HG03103 (cell line): ENCODE data around the gene SH3BP1.
A peak's percentile ranks its signal among the peaks of the same experiment; 100 is the strongest.

Experiments
- ATAC-seq: cut with Tn5 transposase; IDR thresholded peaks from one replicate; pipeline ENCODE4 v1.9.1; 2021; ENCODE audit warnings: low read depth; ENCODE audit not compliant: unreplicated experiment

Gene SH3BP1

DNA sequence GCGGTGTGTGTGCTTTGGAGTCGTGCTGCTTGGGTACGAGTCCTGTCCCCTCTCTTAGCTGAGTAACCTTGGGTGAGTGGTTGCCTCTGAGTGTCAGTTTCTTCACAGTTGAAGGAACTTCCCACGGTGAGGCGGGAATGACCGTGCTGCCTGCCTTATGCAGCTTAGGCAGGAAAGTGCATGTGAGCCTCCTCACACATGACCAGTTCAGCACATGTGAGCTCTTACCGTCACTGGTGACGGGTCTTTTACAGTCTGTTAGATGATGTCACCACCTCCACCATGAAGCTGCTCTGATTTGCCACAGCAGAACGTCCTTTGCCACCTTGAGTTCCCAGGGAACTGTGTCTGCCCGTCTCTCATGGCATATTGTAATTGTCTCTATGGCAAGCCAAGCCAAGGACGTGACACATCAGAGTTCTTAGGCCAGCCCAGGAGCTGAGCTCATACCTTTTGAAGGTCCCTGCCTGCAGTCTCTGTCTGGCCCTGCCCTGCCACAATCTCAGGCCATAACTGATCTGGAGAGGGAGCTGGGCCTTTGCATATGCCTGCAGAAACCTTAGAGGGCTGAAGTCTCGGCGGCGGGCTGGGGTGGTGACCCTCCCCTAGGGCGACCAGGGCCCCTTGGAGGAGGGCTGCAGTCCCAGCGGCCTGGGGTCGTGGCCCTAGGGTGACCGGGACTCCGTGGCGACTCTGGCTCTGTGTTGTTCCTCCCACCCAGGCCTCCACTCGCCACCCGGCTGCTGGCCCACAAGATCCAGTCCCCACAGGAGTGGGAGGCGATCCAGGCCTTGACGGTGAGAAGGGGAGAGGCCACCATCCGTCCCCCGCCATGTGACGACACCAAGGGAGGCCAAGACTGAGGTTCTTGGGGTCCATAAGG lies 23.0 kb upstream of the SH3BP1 start:
- ATAC-seq, result no peak

GRCh38 chr22:37617431-37617830 lies 22.0 kb upstream of the SH3BP1 start:
- no peak for ATAC-seq

DNA sequence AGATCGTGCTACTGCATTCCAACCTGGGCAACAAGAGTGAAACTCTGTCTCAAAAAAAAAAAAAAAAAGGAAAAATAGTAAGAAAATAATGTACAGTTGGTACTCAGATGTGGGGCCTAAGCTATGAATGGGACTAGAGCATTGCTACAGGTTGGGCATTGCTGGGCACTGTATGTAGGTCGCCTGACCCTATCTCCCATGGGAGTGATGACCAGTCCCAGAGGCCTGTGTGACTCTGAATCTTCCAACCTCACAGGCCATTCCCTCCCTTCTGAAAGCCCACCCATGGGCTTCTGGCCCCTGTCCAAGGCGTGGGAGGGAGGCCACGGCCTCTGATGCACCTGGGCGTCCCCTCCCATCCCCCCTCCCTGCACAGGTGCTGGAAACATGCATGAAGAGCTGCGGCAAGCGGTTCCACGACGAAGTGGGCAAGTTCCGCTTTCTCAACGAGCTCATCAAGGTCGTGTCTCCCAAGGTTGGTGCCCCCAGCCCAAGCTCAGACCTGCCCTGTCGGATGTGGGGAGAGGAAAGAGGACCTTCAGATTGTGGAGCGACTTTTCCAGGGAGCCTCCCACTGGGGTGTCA lies 21.3 kb upstream of the SH3BP1 start:
- no peak for ATAC-seq

DNA sequence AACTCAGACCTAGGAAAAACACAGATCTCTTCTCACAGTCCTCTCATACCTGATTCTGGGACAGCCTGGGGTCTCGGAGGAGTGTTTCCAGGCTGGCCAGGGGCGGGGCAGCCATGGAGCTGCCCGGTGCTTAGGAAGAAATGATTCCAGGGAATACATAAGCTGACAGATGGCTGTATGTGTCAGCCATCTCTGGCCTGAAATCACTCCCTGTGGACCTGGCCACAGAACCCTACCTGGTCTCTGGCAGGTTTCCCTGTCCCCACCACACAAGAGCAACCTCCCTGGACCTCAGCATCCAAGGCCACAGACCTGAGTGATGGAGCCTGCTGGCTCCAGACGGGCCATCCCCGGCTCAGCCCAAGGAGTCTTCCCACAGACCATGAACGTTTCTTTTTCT lies 20.8 kb upstream of the SH3BP1 start:
- no peak for ATAC-seq

DNA sequence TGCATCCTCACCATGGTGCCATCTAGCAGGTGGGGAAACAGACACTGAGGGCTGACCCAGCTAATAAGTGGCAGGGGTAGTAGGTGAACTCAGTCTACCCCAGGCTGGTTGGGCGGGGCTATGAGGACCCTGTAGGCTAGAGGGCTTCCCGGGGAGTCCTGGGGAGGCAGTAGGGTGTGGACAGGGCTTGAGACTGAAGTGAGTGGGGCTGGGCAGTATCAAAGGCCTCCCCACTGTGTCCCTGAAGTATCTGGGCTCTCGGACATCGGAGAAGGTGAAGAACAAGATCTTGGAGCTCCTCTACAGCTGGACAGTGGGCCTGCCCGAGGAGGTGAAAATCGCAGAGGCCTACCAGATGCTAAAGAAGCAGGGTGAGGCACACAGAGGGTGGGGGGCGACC lies 19.5 kb upstream of the SH3BP1 start:
- ATAC-seq, result no peak

DNA sequence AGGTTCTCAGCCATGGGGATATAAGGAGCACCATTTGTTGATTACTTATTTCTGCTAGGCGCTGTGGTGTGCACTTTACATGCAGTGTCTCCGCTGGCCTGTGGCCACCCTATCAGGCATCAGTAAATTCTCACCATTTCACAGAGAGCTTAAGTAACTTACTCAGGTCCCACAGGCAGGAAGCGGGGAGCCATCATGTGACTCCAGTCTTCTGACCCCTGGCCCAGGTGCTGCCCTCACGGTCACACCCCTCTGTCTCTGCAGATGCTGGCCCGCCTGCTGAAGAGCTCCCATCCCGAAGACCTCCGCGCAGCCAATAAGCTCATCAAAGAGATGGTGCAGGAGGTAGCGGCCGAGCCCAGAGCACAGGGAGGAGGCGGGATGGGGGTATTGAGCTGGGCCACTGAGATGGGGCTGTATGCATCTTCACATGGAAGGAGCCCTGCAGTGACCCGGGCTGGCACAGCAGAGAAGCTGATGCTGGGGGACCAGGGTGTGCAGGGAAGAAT lies 18.1 kb upstream of the SH3BP1 start:
- ATAC-seq, result no peak

DNA sequence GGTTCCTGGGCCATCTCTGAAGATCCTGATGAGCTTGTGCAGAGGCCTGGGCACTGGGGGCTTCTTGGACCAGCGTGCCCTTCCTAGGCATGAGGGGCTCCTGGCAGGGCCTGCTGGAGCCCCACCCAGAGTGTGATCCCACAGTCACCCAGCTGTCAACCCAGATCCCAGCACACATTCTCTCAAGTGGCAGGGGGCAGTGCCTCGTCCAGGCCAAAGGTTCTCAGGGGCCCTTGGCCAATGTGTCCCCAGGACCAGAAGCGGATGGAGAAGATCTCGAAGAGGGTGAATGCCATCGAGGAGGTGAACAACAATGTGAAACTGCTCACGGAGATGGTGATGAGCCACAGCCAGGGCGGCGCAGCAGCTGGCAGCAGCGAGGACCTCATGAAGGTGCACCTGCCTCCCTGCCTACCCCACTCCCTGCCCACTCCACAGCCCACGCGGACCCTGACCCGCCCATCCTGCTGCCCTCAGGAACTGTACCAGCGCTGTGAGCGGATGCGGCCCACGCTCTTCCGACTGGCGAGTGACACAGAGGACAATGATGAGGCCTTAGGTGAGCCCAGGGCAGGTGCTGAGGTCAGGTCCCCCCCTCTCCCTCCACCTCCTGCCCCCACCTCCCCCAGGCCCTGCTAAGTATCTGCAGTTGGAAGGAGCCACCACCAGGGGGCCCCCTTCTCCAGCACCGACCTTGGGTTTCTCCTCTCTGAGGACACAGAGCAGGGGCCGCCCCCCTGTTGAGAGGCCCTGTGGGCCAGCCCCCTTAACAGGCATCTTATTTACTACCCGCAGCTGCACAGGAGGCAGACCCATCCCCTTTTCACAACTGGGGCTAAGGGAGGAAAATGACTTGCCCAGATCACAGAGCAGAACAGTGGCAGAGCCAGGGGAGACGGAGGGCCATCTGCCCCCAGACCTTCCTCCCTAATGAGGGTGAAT lies 16.1 kb upstream of the SH3BP1 start:
- ATAC-seq, result no peak

GRCh38 chr22:37624017-37624365 lies 15.5 kb upstream of the SH3BP1 start:
- ATAC-seq, result no peak

GRCh38 chr22:37624876-37625275 lies 14.6 kb upstream of the SH3BP1 start:
- no peak for ATAC-seq

DNA sequence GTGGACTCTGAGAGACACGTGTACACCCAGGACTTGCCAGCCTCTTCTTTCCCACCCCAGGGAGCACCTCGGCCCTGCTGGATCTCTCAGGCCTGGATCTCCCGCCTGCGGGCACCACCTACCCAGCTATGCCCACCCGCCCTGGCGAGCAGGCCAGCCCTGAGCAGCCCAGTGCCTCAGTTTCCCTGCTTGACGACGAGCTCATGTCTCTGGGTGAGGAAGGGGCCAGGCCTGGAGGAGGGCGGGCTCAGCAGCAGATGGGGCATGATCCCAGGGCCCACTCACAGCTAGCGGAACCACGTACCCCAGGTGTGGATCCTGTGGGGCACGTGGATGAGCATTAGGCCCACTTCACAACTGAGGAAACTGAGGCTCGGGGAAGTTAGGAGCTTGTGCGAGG lies 13.7 kb upstream of the SH3BP1 start:
- no peak for ATAC-seq

- no peak for ATAC-seq
These were observed 13.3 kb upstream of the SH3BP1 start for GRCh38 chr22:37626144-37626543.

GRCh38 chr22:37626556-37627075 lies 12.9 kb upstream of the SH3BP1 start:
- ATAC-seq, result no peak

DNA sequence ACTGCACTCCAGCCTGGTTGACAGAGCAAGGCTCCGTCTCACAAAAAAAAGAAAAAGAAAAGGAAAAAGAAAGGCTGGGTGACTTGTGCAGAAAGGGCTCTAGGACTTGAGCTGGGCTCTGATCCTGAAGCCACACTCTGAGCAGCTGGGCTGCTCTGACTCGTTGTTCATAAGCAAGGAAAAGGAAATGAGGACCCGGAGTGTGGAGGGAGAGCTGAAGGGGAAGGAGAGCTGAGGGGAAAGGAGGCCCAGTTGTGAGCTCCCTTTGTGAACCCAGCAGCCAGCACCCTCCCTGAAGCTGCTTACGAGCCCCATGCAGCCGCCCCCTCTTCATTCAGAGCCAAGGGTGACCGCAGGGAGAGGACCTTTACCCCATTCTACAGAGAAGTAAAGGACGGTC lies 12.3 kb upstream of the SH3BP1 start:
- no peak for ATAC-seq

GRCh38 chr22:37627545-37627944 lies 11.9 kb upstream of the SH3BP1 start:
- no peak for ATAC-seq

DNA sequence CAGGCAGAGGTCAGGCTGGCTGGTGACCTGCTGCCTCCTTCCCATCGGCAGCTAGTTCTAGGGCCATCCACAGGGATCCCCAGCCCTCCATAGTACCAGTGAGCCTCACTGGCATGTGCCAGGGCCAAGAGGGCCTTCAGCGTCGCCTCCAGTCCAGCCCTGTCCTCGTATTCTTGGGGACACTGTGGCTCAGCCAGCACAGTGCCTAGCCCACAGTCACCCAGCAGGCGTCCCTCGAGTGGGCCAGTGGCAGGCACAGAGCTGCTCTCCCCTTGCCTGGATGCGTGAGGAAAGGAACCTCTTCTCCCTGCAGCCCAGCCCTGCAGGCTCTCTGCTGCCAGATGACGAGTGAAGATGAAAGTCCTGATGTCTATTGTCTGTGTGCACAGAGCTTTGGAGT lies 10.6 kb upstream of the SH3BP1 start:
- no peak for ATAC-seq

DNA sequence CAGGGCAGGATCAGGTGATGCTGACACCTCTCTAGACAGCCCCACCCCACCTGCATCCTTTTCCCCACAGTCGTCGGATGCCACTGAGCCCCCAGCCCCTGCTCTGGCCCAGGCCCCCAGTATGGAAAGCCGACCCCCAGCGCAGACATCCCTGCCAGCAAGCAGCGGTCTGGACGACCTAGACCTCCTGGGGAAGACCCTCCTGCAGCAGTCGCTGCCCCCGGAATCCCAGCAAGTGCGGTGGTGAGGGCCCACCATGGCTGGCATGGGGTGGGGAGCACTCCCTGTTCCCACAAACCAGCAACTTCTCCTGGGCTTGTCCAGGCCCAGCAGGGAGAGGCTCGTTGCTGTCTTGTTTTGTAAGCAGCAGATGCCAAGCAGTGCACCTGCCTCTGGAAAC lies 9.5 kb upstream of the SH3BP1 start:
- ATAC-seq, result no peak

DNA sequence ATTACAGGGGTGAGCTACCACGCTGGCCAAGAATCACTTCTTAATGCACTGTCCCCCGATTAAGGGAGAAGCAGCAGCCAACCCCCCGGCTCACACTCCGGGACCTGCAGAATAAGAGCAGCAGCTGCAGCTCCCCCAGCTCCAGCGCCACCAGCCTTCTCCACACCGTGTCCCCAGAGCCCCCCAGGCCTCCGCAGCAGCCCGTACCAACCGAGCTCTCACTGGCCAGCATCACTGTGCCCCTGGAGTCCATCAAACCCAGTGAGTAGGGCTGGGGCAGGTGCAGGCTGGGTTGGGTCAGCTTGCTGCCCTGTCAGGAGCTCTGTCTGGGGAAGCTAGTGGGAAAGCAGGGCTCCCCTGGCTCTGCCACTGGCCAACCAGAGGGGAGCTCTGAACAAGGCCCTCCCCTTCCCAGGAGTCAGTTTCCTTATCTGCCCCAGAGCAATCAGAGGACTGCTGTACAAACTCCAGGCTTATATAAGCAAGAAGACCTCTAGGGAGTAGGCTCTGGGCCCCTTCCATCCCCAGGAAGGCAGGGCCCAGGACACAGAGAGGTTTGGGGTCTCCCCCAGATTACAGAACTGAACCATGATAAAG lies 8.5 kb upstream of the SH3BP1 start:
- no peak for ATAC-seq

DNA sequence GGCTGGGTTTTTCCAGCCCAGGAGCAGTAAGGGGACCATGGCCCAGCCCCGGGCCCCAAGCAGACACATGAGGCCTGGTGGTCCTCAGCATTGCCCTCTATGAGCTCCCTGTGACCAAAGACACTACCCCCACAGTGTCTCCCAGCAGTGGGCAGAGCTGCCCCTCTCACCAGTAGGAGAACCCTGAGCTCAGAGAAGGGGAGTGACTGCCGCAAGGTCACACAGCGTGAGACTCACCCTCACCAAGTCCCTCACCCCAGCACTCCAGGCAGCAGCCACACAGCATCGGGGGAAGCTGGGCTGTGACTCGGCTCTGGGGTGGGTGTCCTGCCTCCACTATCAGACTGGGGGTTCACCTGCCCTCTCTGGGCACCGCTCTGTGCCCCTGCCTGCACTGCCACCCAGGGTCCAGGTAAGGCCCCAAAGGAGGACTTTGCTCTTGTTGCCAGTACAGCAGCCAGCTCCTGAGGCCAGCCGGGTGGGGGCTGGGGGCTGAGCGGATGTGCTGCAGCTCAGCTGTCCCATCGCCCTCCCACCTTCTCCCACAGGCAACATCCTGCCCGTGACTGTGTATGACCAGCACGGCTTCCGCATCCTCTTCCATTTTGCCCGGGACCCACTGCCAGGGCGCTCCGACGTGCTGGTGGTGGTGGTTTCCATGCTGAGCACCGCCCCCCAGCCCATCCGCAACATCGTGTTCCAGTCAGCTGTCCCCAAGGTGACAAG lies 7.9 kb upstream of the SH3BP1 start:
- no peak for ATAC-seq

GRCh38 chr22:37632174-37633088 lies 7.0 kb upstream of the SH3BP1 start:
- ATAC-seq, result peak; percentile 4
